OCI-M2 (cell line): Measurements from ENCODE around the gene PDZD4.
"Not testable (repeated sequence)": the region's sequence is repeated elsewhere in the genome, so short reads cannot be mapped to it uniquely, and the experiment has no call there.

Experiments
- DNase-seq: peaks from one replicate; lab custom pipeline; 2025; ENCODE audit not compliant: unreplicated experiment; lab: John Stamatoyannopoulos, UW

The PDZD4 gene

DNA sequence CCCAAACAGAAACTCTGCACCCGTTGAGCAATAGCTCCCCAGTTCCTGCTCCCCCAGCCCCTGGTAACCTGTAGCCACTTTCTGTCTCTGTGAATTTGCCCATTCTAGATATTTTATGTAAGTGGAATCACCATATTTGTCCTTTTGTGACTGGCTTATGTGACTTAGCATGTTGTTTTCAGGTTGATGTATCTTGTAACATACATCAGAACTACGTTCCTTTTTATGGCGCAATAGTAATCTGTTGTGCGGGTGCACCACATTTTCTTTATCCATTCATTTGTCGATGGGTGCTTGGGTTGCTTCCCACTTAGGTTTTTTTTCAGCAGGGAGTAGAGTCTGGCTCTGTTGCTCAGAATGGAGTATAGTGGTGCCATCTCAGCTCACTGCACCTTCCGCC lies 6.6 kb upstream of the PDZD4 start:
- no peak for DNase-seq

DNA sequence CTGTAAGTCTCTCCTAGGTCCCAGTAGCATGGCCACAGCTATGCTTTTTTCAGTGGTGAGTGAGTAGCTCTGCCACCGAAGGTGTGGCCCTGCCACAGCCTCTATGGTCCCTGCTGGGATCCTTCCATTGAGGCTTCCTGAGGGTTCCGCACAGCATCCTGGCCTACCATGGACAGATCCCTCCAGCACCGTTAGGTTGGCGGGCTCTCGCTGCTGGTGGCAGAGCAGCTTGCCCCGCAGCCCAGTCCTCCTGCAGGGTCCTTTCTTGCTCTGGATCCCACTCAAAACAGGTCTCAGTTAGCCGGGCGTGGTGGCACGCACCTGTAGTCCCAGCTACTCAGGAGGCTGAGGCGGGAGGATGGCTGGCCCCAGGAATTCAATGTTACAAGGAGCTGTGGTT lies 2.4 kb upstream of the PDZD4 start:
- DNase-seq: no peak

DNA sequence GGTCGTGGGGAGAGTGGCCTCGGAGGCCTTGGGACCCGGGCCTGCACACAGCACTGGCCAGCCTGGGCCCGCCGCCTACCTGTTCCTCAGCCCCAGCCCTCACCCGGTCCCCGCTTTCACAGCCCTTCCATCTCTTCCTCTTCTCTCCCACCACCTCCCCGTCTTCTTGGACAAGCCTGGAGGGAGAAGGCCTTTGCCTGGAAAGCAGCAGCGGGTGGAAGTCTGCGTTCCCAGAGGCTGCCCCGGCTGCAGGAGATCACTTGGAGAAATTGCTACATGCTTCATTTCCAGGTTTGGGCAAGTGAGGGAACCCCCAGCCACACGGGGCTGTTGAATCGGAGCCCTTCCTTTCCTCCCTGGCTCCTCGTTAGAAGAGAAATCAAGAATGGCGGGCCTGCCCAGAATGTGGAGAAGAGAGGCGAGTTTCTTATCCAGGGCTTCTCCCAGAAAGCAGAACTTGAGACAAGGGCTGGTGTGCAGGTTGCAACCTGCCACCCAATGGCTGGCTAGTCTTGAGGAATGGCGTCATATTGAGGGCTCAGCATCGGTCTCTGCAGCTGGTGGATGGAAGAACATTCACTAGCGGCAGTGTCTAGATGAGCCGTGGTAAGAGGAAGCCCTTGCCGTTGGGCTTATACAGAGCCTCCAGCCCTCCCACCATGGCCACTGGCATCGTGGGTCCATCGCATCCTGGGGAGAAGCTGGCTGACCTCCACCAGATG lies 1.2 kb upstream of the PDZD4 start:
- no peak for DNase-seq

DNA sequence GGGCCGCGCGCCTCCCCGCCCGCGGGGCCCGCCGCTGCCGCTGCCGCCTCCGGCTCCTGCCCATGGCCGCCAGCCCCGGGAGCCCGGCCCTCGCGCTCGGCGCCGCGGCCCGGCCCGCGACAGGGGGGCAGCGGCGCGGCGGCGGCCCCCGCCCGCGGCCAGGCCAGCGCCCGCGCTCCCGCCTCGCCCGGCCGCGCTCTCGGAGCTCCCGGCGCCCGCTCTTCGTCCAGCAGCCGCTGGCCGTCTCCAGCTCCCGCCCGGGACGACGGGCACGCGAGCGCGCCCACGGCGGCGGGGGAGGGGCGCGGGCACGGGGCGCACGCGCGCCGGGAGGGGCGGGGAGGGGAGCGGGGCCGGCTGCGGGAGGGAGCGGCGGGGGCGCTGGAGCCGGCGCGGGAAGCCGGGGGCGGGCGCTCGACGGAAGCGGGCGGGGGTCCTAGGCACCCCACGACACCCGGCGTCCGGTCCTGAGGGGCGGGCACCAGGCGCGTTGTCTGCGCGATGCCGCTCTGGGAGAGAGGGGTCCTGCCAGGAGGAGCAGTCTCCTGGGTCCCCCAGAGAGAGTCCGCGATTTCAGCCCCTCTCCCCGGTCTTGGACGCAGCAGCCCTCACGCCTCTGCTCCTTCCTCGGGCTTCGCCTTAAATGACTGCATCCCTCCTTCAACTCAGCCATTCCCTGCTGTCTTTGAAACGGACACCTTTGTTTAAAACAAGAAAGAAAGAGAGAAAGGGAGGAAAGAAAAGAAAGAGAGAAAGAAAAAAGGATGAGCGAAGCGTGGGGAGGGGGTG lies 490 bp upstream of the PDZD4 start:
- DNase-seq: no peak

DNA sequence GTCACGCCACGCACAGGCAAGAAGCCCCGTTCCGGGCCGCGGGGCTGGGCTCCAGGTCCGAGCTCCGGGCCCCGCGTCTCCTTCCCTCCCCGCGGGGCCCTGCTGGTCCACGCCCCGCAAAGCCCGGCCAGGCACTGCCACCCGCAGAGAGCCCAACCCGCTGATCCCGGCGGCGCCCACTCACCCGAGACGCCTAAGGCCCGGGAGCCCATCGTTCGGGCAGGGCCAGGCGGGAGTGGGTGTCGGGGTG lies 870 bp downstream of the PDZD4 start:
- DNase-seq: no peak

DNA sequence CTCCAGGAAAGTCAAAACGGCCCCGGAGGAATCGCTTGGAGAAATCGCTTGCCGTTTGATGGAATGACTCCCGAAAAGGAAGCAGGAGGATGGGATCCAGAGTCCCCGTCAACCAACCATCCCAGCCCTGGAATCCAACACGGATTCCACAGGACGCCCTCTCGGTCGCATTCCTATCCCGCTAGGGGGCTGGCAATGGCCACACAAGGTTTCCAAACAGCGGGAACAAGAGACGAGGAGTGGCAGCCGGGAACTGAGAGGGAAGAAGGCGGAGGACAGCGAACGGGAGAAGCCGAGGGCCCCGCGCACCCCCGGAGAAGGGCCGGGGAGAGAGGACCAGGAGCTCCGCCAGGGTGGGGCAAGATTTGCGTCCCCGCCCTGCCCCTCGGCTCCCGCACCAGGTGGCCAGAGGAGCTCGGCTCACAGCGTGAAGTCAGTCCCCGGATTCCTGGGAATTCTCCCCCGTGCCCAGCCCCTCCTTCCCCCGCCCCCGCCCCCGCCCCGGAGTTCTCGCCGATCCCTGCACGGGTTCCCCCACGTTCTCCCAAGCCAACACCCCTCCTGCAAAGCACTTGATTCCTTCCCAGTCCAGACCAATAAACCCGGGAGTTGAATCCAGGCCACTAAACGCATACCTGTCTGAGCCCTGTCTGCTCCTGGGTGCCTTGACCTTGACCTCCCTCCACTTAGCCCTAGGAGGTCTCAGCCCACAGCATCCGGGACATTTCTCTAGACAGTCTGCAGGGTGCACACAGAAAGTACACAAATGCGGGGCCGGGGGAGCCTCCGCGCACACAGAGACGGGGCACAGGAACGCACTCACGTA lies 1.4 kb downstream of the PDZD4 start:
- DNase-seq: no peak

DNA sequence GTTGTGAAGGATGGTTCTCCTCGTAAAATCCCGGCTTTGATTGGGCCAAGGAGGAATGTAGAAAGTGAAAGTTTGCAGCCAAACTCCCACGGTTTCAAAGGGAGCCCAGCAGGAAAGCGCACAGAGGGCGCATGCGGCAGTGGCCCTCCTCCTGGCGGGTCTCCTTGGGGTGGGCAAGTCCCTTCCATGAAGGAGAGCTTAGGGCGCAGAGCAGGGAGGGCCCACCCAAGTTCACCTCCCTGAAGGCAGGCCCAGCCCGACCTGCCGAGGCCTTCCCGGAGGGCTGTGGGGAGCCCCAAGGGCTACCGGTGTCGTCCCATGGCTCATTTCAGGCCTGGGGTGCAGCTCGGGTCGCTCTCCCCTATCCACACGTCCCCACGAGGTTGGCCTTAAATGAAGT lies 2.0 kb downstream of the PDZD4 start:
- DNase-seq: no peak

DNA sequence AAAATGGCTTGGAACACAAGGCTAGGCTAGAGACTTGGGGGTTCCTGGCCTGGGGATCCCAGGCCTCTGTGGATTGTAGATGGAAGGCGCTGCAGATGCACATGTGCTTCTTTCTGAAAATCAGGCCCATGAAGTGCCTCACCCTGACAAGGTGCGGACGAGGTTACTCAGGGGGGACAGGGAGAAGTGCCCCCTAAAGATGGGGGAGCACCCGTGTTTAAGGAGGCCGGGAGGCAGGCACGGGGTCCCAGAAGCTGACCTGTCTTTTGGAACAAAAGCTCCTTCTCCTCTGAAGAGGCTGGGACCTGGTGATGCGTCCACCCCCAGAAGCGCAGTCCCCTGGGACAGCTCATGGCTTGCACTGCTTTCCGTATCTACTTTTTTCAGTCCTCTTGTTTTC lies 2.4 kb downstream of the PDZD4 start:
- no peak for DNase-seq

DNA sequence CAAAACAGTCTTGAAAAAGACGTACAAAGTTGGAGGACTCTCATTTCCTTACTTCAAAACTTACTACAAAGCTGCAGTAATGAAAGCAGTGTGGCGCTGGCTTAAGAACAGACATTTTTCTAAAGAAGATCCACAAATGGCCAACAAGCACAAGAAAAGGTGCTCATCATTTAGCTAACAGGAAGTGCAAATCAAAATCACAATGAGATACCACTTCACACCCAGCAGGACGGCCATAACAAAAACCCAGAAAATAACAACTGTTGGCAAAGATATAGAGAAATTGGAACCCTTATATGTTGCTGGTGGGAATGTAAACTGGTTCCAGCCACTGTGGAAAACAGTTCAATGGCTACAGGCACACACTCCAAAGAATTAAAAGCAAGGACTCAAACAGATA lies 3.3 kb downstream of the PDZD4 start:
- DNase-seq: no peak

DNA sequence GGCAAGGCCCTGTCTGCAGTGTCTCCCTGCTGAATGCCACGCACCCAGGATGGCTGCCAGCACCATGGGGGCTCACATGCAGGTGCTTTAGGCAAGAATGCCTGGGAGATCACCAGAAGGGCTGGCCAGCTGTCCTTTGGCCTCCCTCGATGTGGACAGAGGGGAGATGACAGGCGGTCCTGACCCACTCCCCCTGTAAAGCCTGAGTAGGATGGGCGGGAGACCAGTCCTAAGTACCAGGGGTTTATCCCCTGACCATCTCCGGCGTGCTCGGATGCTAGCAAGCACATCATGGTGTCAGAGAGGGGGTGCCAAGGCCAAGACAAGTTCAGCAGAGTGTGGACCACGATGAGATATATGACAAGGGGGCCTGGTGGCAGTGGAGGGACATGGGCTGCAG lies 5.3 kb downstream of the PDZD4 start:
- DNase-seq: no peak

DNA sequence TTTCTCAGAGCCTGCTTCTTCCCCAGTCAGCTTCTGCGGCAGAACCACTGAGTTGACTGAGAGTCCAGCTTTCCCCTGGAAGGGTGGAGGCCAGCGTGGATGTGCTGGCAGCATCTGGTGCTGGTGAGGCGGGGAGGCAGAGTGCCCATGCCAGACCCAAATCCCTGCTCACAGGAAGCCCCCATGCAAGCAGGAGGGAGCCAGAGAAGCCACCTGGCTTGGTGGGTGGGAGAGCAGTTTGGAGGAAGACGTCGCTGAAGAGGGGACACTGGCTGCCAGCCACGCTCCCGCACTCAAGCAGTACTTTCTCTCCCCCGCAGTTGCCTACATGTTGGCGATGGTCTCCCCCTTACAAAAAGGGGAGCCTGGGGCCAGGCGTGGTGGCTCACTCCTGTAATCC lies 6.0 kb downstream of the PDZD4 start:
- DNase-seq: no peak

DNA sequence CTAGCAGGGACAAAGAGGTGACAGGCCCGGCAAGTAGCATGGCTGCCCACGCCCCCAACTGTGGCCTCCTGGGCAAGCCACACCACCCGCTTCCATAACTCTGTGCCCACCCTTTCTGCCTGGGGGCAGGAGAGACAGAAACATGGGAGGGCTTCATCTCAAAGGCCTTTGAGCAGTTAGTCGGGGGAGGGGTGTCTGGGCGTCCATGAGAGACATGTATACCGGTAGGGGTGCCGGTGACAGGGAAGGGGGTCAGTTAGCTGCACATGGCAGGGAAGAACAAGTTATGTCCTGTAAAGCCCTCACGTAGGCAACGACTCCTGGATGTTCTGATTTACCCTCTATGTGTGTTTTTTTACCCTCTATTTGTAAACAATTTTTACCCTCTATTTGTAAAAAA lies 9.3 kb downstream of the PDZD4 start:
- no peak for DNase-seq

DNA sequence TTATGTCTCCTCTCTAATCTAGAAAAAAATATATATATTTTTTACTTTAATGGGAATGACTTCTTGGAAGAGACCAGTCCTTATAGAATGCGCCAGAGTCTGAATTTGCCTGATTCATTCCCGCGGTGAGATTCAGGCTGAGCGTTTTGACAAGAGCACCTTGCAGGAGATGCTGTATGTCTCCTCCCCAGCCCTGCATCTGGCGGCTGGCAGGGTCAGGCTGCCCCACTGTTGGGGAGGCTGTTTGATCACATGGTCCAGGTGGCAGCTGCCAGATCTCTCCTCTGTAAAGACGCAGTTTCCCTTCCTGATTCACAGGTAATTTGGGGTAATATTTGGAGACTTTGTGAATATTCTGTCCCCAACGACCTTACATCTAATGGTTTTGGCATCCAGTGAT lies 9.7 kb downstream of the PDZD4 start:
- DNase-seq: no peak

DNA sequence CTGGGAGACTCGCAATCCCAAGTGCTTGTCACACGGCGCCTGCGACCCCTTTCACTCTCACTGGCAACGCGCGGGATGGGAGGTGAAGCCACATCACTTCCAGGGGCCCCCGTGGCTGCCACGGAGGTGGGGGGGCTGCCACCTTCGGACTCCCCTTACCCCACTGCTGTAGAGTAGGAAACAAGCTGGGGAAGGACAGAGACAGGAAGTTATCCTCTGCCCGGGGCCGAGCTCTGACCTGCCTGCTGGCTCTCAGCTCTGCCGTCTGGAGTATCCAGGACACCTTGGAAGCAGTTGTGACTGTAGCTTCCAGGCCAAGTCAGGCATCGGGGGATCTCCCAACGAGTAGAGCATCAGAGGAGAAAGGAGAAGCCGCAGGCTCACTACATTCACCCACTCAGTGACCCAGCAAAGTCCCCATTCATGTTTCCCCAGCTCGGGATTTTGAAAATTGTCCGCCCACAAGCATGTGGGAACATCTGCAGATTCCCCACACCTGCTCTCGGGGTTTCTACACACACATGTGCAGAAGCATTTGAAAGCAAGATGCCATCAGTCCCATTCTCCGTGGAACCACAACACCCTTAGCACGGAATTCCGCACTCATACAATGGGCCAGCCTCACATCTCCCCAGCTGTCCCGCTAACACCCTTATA lies 10.8 kb downstream of the PDZD4 start:
- DNase-seq: no peak

DNA sequence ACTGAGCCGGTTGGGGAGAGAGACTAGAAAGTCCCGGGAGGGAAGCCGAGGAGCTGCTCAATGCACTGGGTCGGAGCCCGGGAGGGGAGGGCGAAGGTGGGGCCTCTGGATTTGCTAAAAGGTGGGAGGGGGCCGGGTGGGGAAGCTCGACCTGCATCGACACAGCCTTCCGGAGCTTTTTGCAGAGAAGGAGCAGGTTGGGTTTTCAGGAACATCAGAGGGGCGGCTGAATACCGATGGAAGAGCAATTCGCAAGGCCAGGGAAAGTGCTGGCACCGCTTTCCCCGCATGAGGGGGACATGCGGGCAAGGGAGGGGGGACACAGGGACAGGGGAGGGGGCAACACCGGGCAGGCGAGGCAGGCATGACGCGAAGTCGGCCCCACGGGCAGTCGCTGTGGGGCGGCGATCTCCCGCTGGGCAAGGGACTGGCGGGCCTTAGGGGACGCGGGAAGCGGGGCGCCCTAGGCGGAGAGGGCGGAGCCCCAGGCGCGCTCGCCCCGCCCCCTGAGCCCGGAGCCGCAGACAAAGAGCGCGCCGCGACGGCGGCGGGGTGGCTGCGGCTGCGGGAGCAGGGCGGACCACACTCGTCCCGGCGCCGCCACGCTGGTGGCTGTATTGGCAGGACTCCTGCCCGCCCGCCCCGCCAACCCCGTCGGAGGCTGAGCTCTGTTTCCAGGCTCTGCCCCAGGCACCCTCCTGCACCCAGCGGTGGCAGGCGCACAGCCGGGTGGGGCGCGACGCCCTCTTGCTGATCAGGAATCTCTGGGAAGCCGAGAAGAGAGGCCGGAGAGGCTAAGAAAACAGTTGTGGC lies 11.6 kb downstream of the PDZD4 start:
- no peak for DNase-seq

DNA sequence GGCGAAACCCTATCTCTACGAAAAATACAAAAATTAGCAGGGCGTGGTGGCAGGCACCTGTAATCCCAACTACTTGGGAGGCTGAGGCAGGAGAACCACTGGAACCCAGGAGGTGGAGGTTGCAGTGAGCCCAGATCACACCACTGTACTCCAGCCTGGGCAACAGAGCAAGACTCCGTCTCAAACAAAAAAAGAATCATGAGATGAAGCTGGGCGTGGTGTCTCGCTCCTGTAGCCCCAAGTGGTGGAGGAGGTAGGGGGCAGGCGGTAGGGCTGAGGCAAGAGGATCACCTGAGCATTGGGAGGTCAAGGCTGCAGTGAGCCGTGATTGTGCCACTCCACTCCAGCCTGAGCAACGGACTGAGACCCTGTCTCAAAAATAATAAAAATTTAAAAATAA lies 12.3 kb downstream of the PDZD4 start:
- DNase-seq: not testable (repeated sequence)

DNA sequence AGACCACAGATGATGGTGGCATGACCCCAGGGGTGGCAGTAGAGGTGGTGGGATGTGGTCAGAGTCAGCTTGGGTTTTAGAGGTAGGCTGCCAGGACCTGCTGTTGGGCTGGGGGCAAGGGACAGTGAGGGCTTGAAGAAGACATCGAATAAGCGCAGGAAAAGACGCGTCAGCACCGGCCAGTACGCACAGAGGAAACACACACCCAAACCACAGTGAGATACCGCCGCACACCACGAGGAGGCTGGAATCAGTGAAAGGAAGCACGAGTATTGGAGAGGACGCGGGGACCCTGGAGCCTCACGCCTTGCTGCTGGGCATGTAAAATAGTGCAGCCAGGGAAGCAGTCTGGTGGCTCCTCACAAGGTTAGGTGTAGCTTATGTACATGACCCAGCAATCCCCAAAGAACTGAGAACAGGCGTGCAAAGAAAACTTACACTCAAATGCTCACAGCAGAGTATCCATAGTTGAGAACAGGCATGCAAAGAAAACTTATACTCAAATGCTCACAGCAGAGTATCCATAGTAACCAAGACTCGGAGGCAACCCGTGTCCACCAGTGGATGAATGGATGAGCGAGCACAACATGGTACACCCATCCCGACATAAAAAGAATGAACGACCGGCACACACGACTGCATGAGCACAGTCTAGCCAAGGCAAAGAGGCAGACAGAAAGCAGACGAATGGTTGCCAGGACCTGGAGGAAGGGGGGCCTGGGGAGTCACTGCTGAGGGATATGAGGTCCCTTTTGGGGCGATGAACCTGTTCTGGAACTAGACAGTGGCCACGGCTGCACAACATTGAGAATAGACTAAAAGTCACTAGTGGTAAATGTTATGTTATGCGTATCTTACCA lies 13.3 kb downstream of the PDZD4 start:
- DNase-seq: no peak

DNA sequence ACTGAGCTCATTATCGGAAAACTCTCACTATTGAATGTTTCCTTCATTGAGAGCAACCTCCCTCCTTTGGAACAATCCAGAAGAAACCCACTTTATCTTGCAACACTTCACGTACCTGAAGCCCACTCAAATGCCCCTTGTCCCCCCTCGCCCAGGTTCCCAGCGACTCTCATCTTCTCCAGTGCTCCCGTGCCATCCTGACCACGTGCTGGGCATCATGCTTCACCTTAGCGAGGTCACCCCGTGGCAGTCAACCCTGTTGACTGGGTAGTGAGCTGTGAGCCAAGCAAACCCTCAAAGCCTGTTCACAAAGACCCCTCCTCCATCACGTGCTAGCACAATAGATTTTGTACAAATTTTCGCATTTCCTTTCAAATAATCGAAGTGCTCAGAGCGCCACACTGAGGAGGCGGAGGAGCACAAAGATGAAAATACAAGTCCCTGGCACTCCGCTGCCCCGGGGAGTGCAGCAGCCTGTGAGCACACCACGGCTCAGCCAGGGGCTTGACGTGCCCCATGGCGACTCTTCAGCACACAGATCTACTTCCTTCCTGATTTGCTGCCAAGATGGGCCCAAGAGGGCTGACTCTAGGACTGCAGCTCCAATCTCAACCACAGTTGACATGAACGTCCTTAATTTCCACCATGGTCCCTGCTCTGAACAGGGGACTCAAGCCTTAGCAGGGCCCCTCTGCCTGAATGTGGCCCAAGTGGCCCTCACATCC lies 15.6 kb downstream of the PDZD4 start:
- no peak for DNase-seq

DNA sequence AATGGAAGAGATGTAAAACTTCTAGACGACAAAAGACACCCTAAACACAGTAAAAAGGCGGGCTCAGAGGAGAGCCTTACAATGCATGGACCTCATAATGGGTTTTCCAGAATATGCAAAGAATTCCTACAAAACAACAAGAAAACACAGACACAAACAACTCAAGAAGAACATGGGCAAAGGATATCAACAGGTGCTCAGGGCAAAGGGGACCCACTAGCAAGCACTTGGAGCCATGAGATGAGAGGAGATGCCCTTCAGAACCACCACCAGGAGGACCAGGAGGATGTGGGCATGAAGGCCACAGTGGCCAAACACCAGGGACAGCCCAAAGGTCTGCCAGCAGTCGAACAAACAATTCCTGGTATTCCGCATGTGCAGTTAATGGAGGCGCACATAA lies 17.2 kb downstream of the PDZD4 start:
- no peak for DNase-seq
